Measurements from ENCODE around the gene SLC7A10. TPM values are rescaled to one million over a fixed set of nuclear protein-coding genes. Genes with fewer than 3 reads are reported as not detected.

The SLC7A10 gene
- total RNA-seq, 2 donors from 2014 or later: not detected

DNA sequence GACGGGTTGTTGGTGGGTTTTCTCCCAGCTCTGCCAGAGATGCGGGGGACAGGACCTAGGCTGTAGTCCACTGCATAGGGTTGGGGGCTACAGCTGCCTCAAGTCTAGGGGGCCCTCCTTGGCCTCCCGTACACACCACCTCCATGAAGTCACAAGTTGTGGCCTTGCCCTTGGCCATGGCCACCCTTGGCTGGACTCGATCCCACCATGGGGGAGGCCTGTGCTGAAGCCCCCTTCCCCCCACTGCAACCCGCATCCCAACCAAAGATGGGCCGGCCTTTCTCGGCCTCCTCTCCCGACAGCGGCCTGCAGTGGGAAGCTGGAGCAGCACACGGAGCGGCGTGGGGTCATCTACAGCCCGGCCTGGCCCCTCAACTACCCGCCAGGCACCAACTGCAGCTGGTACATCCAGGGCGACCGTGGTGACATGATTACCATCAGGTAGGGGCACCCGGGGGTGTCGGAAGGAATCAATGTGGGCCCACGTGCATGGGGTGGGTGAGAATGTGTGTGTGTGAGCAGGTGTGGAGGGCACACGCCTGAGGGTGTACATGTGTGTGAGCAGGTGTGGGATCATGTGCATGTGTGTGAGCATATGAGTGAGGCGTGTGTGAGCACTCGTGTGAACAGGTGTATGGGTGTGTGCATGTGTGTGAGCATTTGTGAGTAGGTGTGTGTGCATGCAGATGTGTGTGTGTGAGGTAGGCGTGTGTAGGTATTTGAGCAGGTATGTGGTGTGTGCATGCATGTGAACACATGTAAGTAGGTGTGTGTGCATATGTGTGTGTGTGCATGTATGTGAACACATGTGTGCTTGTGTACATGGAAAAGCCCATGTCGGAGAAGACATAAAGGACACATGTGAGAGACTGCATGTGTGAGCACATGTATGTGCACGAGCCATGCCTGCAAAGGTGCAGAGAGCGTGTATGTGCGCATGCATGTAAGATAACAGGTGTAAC lies 22.8 kb downstream of the SLC7A10 start:
- no peak overlapping the region for H3K4me3 ChIP-seq
- TF ChIP-seq, protein P1, sequence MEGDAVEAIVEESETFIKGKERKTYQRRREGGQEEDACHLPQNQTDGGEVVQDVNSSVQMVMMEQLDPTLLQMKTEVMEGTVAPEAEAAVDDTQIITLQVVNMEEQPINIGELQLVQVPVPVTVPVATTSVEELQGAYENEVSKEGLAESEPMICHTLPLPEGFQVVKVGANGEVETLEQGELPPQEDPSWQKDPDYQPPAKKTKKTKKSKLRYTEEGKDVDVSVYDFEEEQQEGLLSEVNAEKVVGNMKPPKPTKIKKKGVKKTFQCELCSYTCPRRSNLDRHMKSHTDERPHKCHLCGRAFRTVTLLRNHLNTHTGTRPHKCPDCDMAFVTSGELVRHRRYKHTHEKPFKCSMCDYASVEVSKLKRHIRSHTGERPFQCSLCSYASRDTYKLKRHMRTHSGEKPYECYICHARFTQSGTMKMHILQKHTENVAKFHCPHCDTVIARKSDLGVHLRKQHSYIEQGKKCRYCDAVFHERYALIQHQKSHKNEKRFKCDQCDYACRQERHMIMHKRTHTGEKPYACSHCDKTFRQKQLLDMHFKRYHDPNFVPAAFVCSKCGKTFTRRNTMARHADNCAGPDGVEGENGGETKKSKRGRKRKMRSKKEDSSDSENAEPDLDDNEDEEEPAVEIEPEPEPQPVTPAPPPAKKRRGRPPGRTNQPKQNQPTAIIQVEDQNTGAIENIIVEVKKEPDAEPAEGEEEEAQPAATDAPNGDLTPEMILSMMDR (IDR thresholded peaks at IDR 0.05): no peak
- no peak for DNase-seq (ENCODE audit: low spot score)
- no peak for ATAC-seq (ENCODE audit: insufficient number of reproducible peaks, low FRiP score, low read depth)
- H3K9me3 ChIP-seq: no peaks in the 10 kb centered on the region
- H3K27me3 ChIP-seq (replicated peaks; ENCODE audit: insufficient read depth): no peaks in the 10 kb centered on the region
- H3K4me1 ChIP-seq (ENCODE audit: control insufficient read depth in 1 of 2, low read depth in 2 of 2): no peaks in the 10 kb centered on the region
- H3K27ac ChIP-seq: no peak overlapping the region
- H3K36me3 ChIP-seq: peaks cover 10% of the 10 kb centered on the region

DNA sequence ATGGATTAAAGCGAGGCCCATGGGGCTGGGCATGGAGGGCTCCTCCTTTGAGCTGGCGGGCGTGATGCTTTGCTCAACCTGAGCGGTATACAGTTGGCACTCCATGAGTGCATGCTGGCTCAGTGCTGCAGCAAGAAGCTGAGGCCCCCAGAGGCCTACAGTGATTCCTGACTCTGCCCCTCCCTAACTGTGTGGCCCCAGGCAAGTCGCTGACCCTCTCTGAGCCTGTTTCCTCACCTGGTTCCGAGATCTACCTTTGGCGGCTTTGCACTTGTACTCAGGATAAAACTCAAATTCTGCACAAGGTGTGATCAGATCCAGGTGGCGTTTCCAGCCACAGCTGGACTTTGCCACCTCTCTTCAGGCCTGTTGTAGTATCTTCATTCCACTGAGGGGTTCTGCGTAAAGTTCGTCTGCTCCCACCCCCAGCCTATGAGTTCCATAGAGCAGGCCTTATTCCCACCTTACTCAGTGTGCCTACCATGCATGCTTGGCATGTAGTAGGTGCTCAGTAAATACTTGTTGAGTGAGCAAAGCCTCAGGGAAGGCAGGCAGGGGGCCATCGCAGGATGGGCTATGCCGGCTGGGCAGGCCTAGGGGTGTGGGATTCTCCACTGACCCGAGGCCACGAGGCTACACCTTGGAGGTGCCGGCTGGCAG lies 23.6 kb downstream of the SLC7A10 start:
- H3K27ac ChIP-seq: no peak overlapping the region
- H3K4me1 ChIP-seq (ENCODE audit: control insufficient read depth in 1 of 2, low read depth in 2 of 2): no peaks in the 10 kb centered on the region
- TF ChIP-seq, protein P1 (IDR thresholded peaks at IDR 0.05): no peak
- DNase-seq (ENCODE audit: low spot score): no peak
- no peaks in the 10 kb centered on the region for H3K27me3 ChIP-seq (replicated peaks; ENCODE audit: insufficient read depth)
- no peak for ATAC-seq (ENCODE audit: insufficient number of reproducible peaks, low FRiP score, low read depth)
- no peaks in the 10 kb centered on the region for H3K9me3 ChIP-seq
- peaks cover 10% of the 10 kb centered on the region for H3K36me3 ChIP-seq
- no peak overlapping the region for H3K4me3 ChIP-seq

DNA sequence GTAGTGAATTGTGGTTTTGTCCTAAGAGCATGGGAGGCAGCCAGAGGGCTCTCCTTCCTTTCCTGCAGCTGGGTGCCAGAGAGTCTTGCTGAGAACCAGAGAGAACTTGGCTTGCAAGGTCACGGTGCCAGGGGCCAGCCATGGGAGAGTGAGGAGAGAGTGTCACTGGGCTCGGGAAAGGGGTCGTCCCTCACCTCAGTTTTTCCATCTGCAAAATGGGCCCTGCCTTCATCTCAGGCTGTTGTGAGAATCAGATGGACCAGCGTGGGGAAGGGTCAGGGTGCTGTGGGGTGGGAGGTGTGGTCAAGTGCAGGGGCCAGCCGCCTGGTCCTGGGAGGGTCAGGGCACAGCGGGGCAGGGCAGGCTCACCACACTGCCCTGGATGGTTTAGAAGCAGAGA lies 24.2 kb downstream of the SLC7A10 start:
- no peaks in the 10 kb centered on the region for H3K4me1 ChIP-seq (ENCODE audit: control insufficient read depth in 1 of 2, low read depth in 2 of 2)
- TF ChIP-seq, protein P1 (IDR thresholded peaks at IDR 0.05): no peak
- H3K27ac ChIP-seq: no peak overlapping the region
- no peaks in the 10 kb centered on the region for H3K27me3 ChIP-seq (replicated peaks; ENCODE audit: insufficient read depth)
- H3K36me3 ChIP-seq: peaks cover 10% of the 10 kb centered on the region
- H3K4me3 ChIP-seq: no peak overlapping the region
- ATAC-seq (ENCODE audit: insufficient number of reproducible peaks, low FRiP score, low read depth) (no peak), DNase-seq (ENCODE audit: low spot score) (no peak)
- H3K9me3 ChIP-seq: no peaks in the 10 kb centered on the region

DNA sequence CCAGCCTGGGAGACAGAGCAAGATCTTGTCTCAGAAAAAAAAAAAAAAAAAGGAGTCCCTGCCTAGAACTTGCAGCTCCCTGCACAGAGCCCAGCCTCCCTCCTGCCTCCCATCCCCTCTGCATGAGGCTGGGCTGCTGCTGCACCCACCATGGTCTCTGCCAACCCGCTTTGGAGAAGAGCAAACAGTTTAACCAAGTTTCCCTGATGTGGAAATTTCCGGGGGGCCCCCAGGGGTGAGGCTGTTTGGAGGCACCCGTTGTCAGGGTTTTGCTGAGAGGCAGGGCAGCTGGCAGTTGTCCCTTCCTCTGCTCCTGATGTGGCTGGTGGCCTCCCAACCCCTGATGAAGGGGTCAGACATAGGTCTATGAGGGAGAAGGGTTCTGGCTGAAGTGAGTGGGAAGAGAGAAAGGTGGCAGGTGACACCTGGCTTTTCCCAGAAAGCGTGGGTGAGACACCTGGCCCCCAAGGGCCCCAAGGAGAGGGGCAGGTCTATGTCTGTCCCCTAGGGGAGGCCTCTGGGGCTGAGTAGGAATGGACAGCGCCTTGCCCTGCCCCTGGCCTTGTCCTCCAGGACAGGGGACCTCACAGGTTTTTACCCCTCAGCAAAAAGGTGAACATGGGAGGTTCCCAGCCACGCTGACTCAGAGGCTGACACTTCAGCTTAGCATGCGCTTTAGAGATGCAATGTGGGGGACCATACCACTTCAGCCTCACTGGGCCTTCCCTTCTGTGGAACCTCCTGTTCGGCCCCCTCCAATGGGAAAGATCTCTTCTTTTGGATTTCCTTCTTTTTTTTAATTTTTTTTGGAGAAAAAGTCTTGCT lies 26.0 kb downstream of the SLC7A10 start:
- H3K4me3 ChIP-seq: no peak overlapping the region
- ATAC-seq (ENCODE audit: insufficient number of reproducible peaks, low FRiP score, low read depth) (no peak), DNase-seq (ENCODE audit: low spot score) (no peak)
- peaks cover 10% of the 10 kb centered on the region for H3K36me3 ChIP-seq
- TF ChIP-seq, protein P1 (IDR thresholded peaks at IDR 0.05): no peak
- peaks cover 0 to 13% of the 10 kb centered on the region in 2 donors for H3K4me1 ChIP-seq (ENCODE audit: control insufficient read depth in 1 of 2, low read depth in 2 of 2)
- no peak overlapping the region for H3K27ac ChIP-seq
- no peaks in the 10 kb centered on the region for H3K9me3 ChIP-seq
- no peaks in the 10 kb centered on the region for H3K27me3 ChIP-seq (replicated peaks; ENCODE audit: insufficient read depth)

Measured in thoracic aorta (tissue), 2 donors.